ENCODE data around the gene KCNJ12.
"Not testable (repeated sequence)": the region's sequence is repeated elsewhere in the genome, so short reads cannot be mapped to it uniquely, and the experiment has no call there.

Gene KCNJ12

DNA sequence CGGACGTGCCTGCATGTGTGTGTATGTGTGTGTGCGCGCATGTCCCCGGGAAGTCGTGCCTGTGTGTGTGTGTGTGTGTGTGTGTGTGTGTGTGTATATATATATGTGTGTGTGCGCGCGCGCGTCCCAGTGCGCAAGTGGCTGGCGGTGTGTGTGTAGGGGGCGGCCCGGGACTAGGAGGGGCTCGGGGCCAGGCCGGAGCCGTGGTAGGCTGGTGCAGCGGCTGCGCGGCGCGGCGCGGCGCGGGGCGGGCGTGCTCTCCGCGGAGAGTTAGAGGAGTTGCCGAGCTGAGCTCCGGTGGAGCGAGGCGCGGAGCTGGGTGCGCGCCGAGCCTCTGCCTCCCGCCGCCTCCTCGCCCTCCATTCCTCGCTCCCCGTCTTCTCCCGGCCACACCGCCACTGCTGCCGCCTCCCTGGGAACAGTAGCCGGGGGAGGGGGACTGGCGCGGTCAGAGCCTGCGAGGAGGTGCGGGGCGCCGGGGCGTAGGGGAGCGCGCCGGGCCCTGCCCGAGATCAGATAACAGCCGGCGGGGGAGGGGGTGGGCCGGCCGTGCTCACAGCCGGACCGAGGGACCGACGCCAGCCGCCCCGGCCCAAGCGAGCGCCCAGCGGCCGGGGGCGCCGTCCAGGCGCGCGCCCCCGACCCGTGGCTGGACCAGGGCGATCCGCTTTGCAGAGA is at the start of gene KCNJ12:
Gene KCNJ12 (plus strand): TSS at position 277 of the 678 bp plus-strand sequence. CDS start 38,986 bp downstream, outside the sequence.
- DNase-seq (ENCODE audit: extremely low read depth, low read depth), result no peak
- TF ChIP-seq, protein P1, sequence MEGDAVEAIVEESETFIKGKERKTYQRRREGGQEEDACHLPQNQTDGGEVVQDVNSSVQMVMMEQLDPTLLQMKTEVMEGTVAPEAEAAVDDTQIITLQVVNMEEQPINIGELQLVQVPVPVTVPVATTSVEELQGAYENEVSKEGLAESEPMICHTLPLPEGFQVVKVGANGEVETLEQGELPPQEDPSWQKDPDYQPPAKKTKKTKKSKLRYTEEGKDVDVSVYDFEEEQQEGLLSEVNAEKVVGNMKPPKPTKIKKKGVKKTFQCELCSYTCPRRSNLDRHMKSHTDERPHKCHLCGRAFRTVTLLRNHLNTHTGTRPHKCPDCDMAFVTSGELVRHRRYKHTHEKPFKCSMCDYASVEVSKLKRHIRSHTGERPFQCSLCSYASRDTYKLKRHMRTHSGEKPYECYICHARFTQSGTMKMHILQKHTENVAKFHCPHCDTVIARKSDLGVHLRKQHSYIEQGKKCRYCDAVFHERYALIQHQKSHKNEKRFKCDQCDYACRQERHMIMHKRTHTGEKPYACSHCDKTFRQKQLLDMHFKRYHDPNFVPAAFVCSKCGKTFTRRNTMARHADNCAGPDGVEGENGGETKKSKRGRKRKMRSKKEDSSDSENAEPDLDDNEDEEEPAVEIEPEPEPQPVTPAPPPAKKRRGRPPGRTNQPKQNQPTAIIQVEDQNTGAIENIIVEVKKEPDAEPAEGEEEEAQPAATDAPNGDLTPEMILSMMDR (IDR thresholded peaks at IDR 0.05; ENCODE audit: low read depth, low read length, missing control alignments), result no peak
- peak within 1 kb of the TSS; percentile 13; the same call in 1 of the 2 replicates for H3K4me3 ChIP-seq (replicated peaks; ENCODE audit: low read depth, low read length)

DNA sequence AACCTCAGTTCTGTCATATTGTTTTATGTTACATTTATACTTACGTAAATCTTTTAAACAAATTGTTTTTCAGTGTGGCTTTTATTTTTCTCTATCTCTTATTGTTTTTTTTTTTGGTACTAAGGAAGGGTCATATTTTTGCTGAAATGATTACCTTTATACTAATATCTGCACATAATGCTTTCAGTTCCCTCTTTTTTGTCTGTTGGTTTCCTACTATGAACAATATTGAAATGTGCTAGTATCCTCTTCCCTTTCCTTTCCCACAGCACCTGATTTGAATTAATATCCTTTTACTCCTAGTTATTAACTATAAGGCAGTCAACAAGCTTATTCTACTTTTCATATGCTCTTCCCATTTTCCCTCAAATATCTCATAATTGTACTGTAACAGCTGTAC is 48.2 kb upstream of the KCNJ12 start:
- DNase-seq (ENCODE audit: extremely low read depth, low read depth); H3K4me3 ChIP-seq (replicated peaks; ENCODE audit: low read depth, low read length): not testable (repeated sequence)

DNA sequence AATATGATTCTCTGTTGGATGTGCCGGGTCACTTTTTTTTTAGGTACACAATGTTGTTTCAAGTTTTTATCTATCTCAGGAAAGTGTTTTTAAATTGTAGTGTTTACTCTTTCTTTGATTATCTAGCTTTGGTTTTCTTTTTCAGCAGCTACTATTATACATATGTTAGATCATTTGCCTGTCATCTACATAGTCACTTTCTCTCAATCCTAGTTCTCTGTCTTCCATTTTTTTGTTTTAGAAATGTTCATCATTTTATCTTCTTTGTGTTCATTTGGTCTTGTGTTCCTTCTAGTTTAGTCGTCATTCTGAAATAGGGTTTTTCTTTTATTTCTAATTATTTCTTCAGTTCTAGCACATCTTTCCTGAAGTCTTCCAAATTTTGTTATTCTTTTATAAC is 47.4 kb upstream of the KCNJ12 start:
- not testable (repeated sequence) for DNase-seq (ENCODE audit: extremely low read depth, low read depth); H3K4me3 ChIP-seq (replicated peaks; ENCODE audit: low read depth, low read length)

DNA sequence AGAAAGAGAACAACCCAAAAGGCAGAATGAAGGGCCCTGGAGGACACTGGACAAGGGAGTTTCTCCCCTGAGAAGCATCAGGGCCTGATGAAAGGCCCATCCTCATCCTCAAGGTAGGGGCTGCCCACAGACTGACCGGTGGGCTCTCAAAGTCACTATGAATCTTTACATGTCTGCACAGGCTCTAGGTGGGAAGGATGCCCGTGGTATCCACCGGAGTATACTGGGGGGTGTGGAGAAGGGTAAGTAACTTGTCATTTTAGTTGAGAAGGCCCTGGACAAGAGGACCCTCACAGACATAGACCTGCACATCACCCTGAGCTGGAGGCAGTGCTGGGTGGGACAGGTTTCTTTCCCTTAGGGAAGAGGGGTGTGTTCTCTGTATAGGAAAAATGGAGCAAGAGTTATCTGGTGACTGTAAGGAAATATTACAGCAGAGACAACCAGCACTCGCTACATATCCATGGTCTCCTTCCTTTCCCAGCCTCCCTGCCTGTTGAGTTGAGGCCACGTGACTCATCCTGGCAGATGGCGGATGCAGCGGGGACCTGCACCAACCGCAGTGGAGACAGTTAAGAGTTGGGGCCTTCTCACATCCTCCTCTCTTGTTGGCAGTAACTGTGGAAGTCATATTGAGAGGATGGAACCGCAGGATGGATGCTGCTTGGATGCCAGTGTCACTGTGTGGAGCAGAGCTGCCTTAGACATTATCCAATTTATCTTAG is 45.6 kb upstream of the KCNJ12 start:
- TF ChIP-seq, protein P1 (IDR thresholded peaks at IDR 0.05; ENCODE audit: low read depth, low read length, missing control alignments), result no peak
- no peak overlapping the region for H3K4me3 ChIP-seq (replicated peaks; ENCODE audit: low read depth, low read length)
- DNase-seq (ENCODE audit: extremely low read depth, low read depth), result no peak

DNA sequence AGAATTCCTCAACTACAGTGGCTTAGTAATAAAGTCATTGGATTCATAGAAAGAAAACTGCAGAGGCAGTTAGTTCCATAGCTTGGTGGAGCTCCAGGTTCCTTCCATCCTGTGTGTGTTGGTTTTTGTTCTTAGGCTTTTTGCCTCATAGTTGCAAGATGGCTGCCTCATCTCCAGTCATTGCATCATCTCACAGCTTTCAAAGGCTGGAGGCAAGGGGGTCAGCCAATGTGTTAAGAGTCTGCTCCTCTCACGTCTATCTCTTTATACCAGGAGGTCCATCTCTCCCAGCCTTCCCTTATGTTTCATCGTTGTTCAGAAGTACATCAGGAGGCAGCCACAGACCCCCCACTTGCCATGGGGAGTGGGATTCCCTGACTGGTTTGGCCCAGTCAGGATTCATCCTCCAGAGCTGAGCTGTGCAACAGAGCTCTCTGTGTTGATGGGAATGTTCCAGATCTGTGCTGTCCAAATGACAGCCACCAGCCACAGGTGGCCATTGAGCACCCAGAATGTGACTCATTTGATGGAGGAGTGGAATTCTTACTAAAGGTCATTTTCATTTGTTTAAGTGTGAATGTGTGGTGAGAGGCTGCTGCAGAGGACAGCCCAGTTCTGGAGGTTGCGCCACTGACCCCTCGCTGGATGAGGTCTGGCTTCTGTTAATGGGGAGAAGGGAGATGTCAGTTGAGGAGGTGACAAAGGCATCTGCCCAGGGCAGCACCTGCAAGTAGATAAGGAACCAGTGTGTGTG is 39.4 kb upstream of the KCNJ12 start:
- not testable (repeated sequence) for H3K4me3 ChIP-seq (replicated peaks; ENCODE audit: low read depth, low read length); DNase-seq (ENCODE audit: extremely low read depth, low read depth)

DNA sequence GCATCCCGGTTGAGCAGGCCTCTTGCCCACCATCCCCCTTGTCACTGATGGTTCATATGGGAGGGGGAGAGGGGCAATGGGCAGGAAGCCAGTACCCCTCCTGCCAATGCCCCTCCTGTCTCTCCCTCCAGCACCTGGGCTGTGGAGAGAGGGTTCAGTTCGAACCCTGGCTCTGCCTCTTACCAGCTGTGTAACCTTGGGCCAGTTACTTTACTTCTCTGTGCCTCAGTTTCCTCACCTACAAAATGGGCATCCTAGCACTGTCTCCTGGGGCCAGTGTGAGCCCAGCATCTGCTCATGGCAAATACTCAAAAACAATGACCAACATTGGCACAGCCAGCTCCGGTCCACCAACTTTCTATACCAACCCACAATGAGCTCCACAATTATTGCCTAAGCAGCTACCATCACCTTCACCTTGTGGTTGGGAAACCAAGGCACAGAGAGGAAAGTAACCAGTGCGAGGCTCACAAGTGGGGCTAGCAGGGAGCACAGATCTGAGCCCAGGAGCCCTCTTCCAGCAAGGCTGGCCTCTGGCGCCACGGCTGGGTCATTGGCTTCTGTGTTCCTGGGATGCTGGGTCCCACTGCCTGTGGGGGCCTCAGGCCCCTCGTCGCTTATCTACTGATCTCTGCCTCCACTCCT is 38.1 kb upstream of the KCNJ12 start:
- DNase-seq (ENCODE audit: extremely low read depth, low read depth); H3K4me3 ChIP-seq (replicated peaks; ENCODE audit: low read depth, low read length): not testable (repeated sequence)

DNA sequence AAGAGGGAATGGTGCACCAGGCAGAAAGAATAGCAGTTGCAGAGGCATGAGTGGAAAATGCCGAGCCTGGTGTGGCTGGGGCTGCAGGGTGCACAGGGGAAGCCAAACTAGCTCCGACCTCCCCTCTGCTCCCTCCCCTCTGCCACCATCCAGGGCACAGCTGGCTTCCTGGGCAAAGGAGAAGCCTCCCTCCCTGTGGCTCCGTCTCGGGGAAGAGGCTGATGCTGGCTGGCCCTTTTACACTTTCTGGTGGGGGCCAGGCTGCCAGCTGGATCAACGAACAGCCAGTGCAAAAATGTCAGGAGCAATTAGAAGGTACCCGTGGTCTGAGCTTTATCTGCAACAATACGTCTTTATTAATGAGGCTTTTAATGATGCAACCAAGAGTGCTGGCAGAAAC is 37.1 kb upstream of the KCNJ12 start:
- TF ChIP-seq, protein P1 (IDR thresholded peaks at IDR 0.05; ENCODE audit: low read depth, low read length, missing control alignments), result no peak
- no peak for DNase-seq (ENCODE audit: extremely low read depth, low read depth)

DNA sequence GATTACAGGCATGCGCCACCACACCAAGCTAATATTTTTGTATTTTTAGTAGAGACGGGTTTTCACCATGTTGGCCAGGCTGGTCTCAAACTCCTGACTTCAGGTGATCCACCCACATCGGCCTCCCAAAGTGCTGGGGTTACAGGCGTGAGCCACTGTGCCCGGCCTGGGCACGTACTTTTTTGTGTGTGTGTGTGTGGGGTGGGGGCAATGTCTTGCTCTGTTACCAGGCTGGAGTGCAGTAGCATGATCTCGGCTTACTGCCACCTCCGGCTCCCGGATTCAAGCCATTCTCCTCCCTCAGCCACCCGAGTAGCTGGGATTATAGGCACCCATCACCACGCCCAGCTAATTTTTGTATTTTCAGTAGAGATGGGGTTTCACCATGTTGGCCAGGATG is 36.6 kb upstream of the KCNJ12 start:
- not testable (repeated sequence) for H3K4me3 ChIP-seq (replicated peaks; ENCODE audit: low read depth, low read length); DNase-seq (ENCODE audit: extremely low read depth, low read depth)

More for the DNA sequence above, 37.1 kb upstream of the KCNJ12 start:
- no peak overlapping the region for H3K4me3 ChIP-seq (replicated peaks; ENCODE audit: low read depth, low read length)

DNA sequence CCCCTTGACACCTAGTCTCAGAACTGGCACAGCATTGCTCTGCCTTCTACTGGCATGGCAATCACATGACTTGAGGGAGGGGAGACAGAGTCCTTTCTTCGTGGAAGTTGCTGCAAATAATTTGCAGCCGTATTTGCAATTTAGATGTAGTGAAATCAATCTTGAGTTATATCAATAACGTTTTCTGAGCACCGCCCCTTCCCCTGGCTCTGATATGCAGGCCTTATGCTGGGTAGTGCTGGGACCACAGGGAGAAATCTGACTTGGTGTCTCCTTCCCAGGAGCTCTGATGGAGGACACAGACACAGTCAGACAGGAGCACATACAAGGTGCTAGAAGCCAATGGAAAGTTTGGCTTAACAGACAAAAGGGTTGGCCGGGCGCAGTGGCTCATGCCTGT is 35.8 kb upstream of the KCNJ12 start:
- DNase-seq (ENCODE audit: extremely low read depth, low read depth), result not testable (repeated sequence)

DNA sequence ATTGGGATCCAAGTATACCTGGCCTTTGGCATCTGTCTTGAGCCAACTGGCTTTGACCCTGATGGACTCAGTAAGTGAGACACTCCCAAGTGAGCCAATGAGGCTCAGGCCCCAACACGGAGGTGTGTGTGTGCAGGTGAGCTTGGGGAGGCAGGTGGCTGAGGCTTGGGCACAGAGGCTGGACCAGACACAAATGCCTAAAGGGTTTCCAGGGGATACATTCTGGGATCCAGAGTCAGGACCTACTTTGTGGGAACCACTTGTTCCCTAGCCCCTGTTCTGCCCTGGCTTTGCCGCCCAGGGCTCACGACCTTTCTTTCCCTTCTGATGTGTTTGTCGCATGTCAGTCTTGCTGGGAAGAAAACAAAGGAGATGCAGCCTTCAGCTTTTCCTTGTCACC is 34.9 kb upstream of the KCNJ12 start:
- not testable (repeated sequence) for H3K4me3 ChIP-seq (replicated peaks; ENCODE audit: low read depth, low read length); DNase-seq (ENCODE audit: extremely low read depth, low read depth)

More for the DNA sequence above, 35.8 kb upstream of the KCNJ12 start:
- not testable (repeated sequence) for H3K4me3 ChIP-seq (replicated peaks; ENCODE audit: low read depth, low read length)

DNA sequence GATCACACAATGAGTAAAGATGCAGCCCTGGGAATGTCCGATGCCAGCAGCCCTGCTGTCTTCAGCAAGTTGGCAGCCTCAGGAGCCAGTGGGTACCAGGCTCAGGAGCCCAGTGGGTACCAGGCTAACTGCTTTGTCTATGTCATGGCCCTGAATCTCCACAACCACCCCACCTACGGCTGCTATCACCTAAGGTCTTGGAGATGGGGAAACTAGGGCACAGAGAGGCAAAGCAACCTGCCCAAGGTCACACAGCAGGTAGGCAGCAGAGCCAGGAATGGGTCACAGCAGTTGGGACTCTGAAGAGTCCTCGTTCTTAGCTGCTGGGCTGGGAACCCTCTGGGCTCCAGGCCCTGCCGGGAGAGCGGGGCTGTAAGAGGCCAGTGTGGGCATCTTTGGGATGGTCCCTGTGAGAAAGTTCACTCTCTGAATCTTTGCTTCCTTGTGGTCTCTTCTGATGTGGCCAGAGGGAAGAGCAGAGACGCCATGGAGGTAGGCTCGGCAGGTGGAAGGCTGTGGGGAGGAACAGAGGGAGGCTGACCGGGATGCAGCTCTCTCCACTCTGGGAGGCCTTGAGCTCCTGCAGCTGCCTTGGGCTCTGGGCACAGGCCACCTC is 34.1 kb upstream of the KCNJ12 start:
- not testable (repeated sequence) for DNase-seq (ENCODE audit: extremely low read depth, low read depth); H3K4me3 ChIP-seq (replicated peaks; ENCODE audit: low read depth, low read length)

DNA sequence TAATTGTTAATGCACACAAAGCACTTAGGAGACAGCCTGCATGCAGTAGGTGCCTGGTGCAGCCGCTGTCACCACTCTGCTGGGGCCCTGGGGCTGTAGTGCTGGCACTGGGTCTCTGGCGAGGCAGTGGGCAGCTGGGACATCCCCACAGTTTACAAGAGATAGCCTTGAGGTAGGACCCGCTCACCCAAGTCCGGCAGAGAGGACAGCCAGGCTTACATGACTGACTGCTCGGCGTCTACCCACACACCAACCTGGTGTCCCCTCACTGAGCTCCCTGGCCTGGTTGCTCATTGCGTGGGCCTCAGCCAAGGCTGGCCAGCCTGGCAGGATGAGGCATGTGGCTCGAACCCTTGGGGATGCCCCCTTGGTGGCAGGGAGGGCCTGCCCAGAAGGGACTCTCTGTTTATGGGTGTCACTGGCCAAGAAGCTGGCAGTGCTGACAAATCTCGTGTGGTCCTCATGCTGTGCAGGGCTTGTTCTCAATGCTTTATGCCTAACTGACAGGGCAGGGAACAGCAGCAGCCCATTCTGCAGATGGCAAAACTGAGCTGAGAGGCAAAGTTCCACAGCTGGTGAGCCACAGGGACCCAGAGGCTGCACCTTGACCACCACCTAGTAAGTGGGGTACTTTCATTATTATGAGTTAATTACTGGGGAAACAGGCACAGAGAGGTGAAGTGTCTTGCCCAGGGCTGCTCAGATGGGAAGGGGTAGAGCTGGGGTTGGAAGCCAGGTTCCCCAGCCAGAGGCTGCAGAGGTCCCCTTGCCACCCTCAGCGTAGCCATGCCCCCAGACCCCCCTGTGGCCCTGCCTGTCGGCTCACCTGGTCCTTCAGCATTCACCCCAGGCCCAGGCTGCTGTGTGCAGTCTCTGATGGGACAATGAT is 32.9 kb upstream of the KCNJ12 start:
- not testable (repeated sequence) for DNase-seq (ENCODE audit: extremely low read depth, low read depth); H3K4me3 ChIP-seq (replicated peaks; ENCODE audit: low read depth, low read length)

DNA sequence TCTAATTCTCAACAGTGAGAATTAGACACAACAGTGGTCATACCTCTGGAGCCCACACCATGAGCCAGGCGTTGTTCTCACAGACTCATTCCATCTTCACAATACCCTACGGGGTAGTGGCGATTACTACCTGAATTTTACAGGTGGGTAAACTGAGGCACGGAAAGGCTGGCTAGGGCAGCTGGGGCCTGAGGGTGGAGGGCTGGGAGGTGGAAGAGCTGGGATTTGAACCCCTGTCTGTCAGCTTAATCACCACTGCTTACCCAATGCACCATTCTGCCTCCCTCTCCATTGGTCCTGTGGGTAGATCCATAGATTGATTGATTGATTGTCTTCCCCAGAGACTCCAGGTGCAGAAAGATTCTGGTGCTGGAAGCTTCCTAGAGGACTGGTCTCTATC is 31.4 kb upstream of the KCNJ12 start:
- H3K4me3 ChIP-seq (replicated peaks; ENCODE audit: low read depth, low read length); DNase-seq (ENCODE audit: extremely low read depth, low read depth): not testable (repeated sequence)

Data from HFF-Myc (cell line).